ENCODE results near the gene VAV2. TPM values are rescaled to one million over a fixed set of nuclear protein-coding genes. Genes with fewer than 3 reads are reported as not detected.

Gene VAV2
- total RNA-seq, 1 donor from 2014 or later: 47.0 TPM

DNA sequence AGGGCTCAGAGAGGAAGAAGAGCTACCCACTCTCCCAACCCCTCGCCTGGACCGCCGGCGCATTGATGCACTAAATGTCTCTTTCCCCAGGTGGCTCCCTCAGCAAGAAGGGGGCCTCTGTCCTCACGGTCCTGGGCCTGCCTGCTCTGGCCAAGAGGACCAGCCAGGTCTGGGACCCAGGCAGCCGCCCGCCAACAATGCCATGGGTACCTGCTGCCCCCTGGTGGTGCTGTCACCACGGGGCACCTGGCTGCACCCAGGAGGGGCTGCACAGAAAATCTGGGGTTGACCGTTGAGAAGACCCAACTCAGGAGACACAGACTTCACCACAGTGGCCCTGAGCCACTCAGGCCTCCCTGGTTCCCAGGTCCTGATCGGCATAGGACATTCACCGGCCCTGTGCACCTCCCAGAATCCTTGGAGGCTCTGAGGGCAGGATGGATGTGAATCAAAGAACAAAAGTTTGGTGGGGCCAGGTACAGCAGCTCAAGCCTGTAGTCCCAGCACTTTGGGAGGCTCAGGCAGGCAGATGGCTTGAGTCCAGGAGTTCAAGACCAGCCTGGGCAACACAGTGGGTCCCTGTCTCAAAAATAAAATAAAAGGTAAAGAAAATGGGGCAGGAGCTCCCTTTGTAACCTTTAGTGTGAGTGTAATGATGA is 2.4 kb upstream of the VAV2 start:
- no peaks in the 10 kb centered on the region for H3K9me3 Mint-ChIP-seq
- no peaks in the 10 kb centered on the region for H3K36me3 Mint-ChIP-seq (ENCODE audit: low read depth)
- H3K4me3 Mint-ChIP-seq: peak overlapping the region; percentile 86
- H3K4me1 Mint-ChIP-seq: peaks cover 23% of the 10 kb centered on the region
- H3K27me3 Mint-ChIP-seq (ENCODE audit: low read depth): no peaks in the 10 kb centered on the region
- TF ChIP-seq, protein P1, sequence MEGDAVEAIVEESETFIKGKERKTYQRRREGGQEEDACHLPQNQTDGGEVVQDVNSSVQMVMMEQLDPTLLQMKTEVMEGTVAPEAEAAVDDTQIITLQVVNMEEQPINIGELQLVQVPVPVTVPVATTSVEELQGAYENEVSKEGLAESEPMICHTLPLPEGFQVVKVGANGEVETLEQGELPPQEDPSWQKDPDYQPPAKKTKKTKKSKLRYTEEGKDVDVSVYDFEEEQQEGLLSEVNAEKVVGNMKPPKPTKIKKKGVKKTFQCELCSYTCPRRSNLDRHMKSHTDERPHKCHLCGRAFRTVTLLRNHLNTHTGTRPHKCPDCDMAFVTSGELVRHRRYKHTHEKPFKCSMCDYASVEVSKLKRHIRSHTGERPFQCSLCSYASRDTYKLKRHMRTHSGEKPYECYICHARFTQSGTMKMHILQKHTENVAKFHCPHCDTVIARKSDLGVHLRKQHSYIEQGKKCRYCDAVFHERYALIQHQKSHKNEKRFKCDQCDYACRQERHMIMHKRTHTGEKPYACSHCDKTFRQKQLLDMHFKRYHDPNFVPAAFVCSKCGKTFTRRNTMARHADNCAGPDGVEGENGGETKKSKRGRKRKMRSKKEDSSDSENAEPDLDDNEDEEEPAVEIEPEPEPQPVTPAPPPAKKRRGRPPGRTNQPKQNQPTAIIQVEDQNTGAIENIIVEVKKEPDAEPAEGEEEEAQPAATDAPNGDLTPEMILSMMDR (conservative IDR thresholded peaks at IDR 0.05): peak; percentile 99
- no peak overlapping the region for H3K27ac Mint-ChIP-seq (ENCODE audit: unreplicated experiment)
- DNase-seq (ENCODE audit: low read depth, low spot score): peak; percentile 95

DNA sequence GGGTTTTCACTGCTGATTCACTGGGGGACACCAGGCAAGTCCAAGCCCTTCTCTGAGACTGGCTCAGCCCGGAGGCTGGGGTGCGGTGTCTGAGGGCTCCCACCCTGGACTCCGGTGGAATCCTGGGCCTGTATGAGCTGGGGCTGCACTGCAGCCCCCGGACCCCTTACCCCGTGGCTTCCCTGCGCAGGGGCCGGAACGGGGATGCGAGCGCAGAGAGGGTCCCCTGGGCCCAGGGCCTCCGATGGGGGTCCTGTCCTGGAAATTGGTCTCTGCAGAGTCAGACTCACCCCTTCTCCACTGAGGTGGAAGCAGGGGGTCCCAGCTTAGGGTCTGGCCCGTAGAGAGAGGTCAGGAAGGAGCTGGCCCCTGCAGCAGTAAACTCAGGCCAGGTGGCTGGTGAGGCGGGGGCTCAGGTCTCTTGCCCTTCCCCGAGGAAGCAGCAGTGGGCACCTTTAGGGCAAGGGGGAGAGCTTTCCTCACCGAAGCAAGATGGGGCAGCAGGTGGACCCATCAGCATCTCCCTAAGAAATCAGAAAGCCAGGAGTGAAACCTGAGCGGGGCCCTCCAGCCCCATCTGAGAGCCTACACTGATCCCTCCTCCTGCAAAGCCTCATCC is 1.6 kb upstream of the VAV2 start:
- Mint-ChIP-seq H3K27ac (ENCODE audit: unreplicated experiment) (no peak overlapping the region), H3K4me1 (peaks cover 23% of the 10 kb centered on the region), H3K9me3 (no peaks in the 10 kb centered on the region), H3K36me3 (ENCODE audit: low read depth) (no peaks in the 10 kb centered on the region), H3K4me3 (peak overlapping the region; percentile 87), H3K27me3 (ENCODE audit: low read depth) (no peaks in the 10 kb centered on the region)
- TF ChIP-seq, protein P1 (conservative IDR thresholded peaks at IDR 0.05): no peak
- no peak for DNase-seq (ENCODE audit: low read depth, low spot score)

DNA sequence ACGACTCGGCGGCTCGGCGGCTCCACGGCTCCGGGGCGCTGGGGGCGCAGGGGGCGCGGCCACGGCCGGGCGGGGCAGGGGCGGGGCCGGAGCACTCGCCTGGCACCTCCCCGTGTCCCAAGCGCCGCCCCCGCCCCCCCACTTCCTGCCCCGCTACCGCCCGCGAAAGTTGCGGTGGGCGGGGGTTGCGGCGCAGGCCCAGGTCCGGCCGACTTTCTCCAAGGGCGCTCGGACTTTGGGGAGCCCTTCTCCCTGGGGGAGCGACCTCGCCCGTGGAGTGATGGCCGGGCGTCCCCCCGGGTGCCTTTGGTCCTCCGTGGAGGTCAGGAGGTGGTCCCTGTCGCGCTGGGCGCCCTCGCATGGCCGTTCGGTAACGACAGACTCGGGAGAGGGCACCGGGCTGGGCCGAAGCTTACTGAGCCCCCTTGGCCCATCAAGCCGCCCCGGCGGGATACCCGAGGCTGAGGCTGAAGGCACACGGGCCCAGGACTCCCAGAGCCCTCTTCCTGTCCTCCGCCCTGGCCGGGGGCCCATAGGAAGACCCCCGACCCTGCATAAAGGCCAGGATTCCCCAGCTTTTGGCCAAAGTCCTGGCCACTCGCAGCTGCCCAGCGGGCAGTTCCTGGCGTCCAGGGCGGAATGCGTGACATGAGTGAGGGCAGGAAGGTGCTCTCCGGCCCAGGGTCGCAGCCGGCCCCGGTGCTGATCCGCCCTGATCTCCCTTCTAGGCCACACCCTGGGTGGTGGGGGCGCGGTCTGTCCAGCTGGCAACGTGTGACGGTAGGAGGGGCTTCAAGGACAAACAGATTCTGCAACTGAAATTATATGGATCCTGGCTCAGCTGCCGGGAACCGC is 883 bp upstream of the VAV2 start:
- no peaks in the 10 kb centered on the region for H3K9me3 Mint-ChIP-seq

DNA sequence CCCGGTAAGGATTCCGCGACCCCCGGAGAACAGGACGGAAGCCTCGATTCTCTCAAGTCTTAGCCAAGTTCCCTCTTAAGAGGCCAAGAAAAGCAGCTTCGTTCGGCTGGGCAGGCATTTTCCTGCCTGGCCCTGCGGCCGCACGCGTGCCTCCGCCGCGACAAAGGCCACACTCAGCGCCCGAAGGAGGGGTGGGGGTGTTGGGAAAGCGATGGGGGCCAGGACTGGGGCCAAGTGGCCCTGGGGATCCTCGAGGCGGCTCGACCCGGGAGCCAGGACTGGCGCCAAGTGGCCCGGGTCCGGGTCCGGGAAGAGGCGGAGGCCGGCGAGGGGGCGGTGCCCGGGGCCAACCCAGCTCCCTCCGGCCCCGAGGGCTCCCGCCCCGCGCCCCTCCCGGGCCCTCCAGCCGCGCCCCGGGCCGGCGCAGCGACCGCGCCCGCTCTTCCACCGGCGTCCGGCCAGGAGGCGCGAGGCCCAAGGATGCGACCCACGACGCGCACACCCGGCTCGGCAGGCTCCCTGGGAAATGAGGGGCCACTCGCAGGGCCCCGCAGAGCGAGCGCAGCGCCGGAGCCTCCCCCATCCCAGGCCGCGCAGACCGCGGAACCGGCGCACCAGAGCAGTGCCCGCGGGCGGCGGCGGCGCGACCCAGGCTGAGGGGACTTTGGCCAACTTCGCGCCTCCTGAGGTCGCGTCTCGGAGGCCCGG is 756 bp downstream of the VAV2 start:
- TF ChIP-seq, protein P1 (conservative IDR thresholded peaks at IDR 0.05): no peak
- no peaks in the 10 kb centered on the region for H3K9me3 Mint-ChIP-seq
- H3K4me3 Mint-ChIP-seq: peak overlapping the region; percentile 98
- no peaks in the 10 kb centered on the region for H3K27me3 Mint-ChIP-seq (ENCODE audit: low read depth)
- peak overlapping the region; percentile 92 for H3K27ac Mint-ChIP-seq (ENCODE audit: unreplicated experiment)
- DNase-seq (ENCODE audit: low read depth, low spot score): no peak
- no peaks in the 10 kb centered on the region for H3K36me3 Mint-ChIP-seq (ENCODE audit: low read depth)
- H3K4me1 Mint-ChIP-seq: peaks cover 36% of the 10 kb centered on the region

More for the DNA sequence above, 883 bp upstream of the VAV2 start:
- no peak overlapping the region for H3K27ac Mint-ChIP-seq (ENCODE audit: unreplicated experiment)
- peak; percentile 60 for DNase-seq (ENCODE audit: low read depth, low spot score)
- no peaks in the 10 kb centered on the region for H3K36me3 Mint-ChIP-seq (ENCODE audit: low read depth)
- peak overlapping the region; percentile 87 for H3K4me3 Mint-ChIP-seq
- TF ChIP-seq, protein P1 (conservative IDR thresholded peaks at IDR 0.05): peak; percentile 55
- no peaks in the 10 kb centered on the region for H3K27me3 Mint-ChIP-seq (ENCODE audit: low read depth)
- H3K4me1 Mint-ChIP-seq: peaks cover 26% of the 10 kb centered on the region
